Measurements from ENCODE around the gene WWP2. TPM values are rescaled to one million over a fixed set of nuclear protein-coding genes. Genes with fewer than 3 reads are reported as not detected.

WWP2 gene
- total RNA-seq, 1 donor from 2014 or later: 59.0 TPM

Other genes with a start within 250 kb of the WWP2 start
- 49.2 and 54.0 TPM in 2 replicates for gene NFAT5, start 196.4 kb upstream of the WWP2 start, total RNA-seq
- 9.0 and 9.2 TPM in 2 replicates for gene NQO1, start 35.8 kb upstream of the WWP2 start, total RNA-seq
- 106 and 109 TPM in 2 replicates for gene NOB1, start 7.4 kb upstream of the WWP2 start, total RNA-seq
- 0.23 and 0.43 TPM in 2 replicates for gene CLEC18A, start 189.0 kb downstream of the WWP2 start, total RNA-seq